ENCODE data around the gene ARL17B.
"Not testable (repeated sequence)": the region's sequence is repeated elsewhere in the genome, so short reads cannot be mapped to it uniquely, and the experiment has no call there.

GRCh38 chr17:46254215-46254614, 107.4 kb downstream of the ARL17B start:
- not testable (repeated sequence) for TF ChIP-seq CTCF, POLR2A (IDR thresholded peaks at IDR 0.05)
